GM21619 (cell line): ENCODE results near the gene POLD3.

Experiments used
- ATAC-seq: cut with Tn5 transposase; IDR thresholded peaks from one replicate; pipeline ENCODE4 v1.9.1; 2021; ENCODE audit not compliant: unreplicated experiment

The POLD3 gene

GRCh38 chr11:74686792-74687191 lies 94.4 kb downstream of the POLD3 start:
- ATAC-seq, result no peak

- no peak for ATAC-seq
These were observed 95.0 kb downstream of the POLD3 start for GRCh38 chr11:74687237-74688023.

- ATAC-seq, result no peak
These were observed 97.3 kb downstream of the POLD3 start for GRCh38 chr11:74689666-74690065.

- no peak for ATAC-seq
These were observed 99.4 kb downstream of the POLD3 start for GRCh38 chr11:74691755-74692154.
